ENCODE results near the gene MRAP. TPM values are rescaled to one million over a fixed set of nuclear protein-coding genes. Genes with fewer than 3 reads are reported as not detected.

The MRAP gene
- total RNA-seq, 3 donors from 2014 or later (not counting 1 experiment from before 2014, with no cell fraction given), result not detected

DNA sequence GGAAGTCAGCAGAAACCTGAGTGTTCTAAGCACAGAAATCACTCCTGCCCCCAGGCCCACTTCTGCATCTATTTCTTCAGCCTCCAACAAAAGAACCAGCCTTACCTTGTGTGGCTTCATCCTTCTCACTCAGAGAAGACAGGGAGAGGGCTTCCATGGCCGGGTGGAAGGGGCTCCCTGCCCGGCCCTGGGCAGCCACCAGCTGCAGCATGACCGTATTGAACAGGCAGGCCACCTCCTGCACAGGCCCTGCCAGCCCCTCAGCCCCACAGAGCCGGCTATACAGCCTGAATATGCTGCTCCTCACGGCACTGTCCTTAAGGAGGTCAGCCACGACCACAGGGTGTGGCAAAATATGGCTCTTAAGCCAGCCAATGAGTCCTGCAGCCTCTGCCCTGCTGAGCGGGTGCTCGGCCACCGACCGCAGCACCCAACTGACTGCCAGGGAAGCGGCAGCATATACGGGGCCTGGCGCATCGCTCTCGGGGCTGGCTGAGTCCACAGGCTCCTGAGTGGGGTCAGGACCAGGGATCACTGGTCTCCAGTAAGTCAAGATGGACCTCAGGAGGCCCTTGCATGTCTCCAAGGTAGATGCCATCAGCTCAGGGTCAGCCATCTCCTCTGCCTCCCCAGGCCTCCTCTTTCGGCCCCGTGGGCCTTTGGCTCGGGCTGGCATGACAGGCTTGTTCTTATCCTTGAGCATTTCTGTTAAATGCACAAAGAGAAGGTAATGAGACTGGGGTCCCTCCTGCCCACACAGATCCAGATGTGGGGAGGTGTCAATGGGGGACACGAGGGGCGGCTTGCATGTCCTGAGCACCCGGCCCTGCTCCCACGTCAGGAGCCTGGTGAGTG is 17.9 kb downstream of the MRAP start:
- intact Hi-C loops (cut with micrococcal nuclease), result no loop called here
- DNase-seq, result no peak
- peaks cover 9% of the 10 kb centered on the region for H3K36me3 Mint-ChIP-seq

DNA sequence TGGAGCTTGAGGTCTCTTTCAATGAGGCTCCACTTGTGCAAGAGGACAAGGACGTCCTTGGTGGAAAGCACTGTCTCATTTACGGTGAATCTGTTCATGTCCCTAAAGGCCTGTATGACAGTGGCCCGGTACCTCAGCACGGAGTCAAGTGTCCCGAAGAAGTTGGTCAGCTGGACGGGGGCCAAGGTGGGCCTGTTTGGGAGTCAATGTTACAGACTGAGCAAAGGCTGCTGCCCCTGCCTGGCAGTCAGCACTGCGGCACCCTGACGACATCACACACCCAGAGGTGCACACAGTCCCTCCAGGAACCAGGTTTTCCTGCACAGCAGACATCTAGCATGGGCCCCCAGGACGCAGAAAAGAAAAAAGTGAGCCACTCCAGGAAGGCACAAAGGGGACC is 19.1 kb downstream of the MRAP start:
- H3K9me3 Mint-ChIP-seq, result no peaks in the 10 kb centered on the region
- Histone ChIP-seq H3K4me3 (ENCODE audit: low read length) (no peak overlapping the region), H3K36me3 (ENCODE audit: control insufficient read depth, insufficient read depth, low read length) (peaks cover 76% of the 10 kb centered on the region), H3K4me1 (ENCODE audit: control insufficient read depth, insufficient read depth, low read length) (no peaks in the 10 kb centered on the region), H3K27me3 (ENCODE audit: control insufficient read depth, insufficient read depth, low read length) (no peaks in the 10 kb centered on the region), H3K27ac (ENCODE audit: low read length) (no peak overlapping the region), H3K9me3 (ENCODE audit: control insufficient read depth, insufficient read depth, low read length) (no peaks in the 10 kb centered on the region)
- peaks cover 9% of the 10 kb centered on the region for H3K36me3 Mint-ChIP-seq
- no peak overlapping the region for H3K27ac Mint-ChIP-seq
- ATAC-seq (no peak), DNase-seq (no peak)
- H3K27me3 Mint-ChIP-seq (ENCODE audit: low read depth in 2 of 2), result no peaks in the 10 kb centered on the region
- no peaks in the 10 kb centered on the region for H3K4me1 Mint-ChIP-seq
- no peak overlapping the region for H3K4me3 Mint-ChIP-seq
- 92% methylated on average over 9 of the region's 9 CpGs for WGBS (ENCODE audit: insufficient coverage)
- no peak for TF ChIP-seq CTCF (IDR thresholded peaks at IDR 0.05)
- intact Hi-C loops (cut with micrococcal nuclease), result no loop called here

More for the DNA sequence above, 17.9 kb downstream of the MRAP start:
- Mint-ChIP-seq H3K4me3 (no peak overlapping the region), H3K4me1 (no peaks in the 10 kb centered on the region), H3K9me3 (no peaks in the 10 kb centered on the region), H3K27me3 (ENCODE audit: low read depth in 2 of 2) (no peaks in the 10 kb centered on the region), H3K27ac (no peak overlapping the region)
- H3K4me3 ChIP-seq (ENCODE audit: low read length), result no peak overlapping the region
- H3K36me3 ChIP-seq (ENCODE audit: control insufficient read depth, insufficient read depth, low read length), result peaks cover 67% of the 10 kb centered on the region
- H3K27me3 ChIP-seq (ENCODE audit: control insufficient read depth, insufficient read depth, low read length), result no peaks in the 10 kb centered on the region
- whole genome bisulfite sequencing (ENCODE audit: insufficient coverage), result 95% methylated on average over 22 of the region's 22 CpGs
- no peaks in the 10 kb centered on the region for H3K9me3 ChIP-seq (ENCODE audit: control insufficient read depth, insufficient read depth, low read length)
- TF ChIP-seq CTCF (IDR thresholded peaks at IDR 0.05), result no peak
- no peak overlapping the region for H3K27ac ChIP-seq (ENCODE audit: low read length)
- no peak for ATAC-seq
- no peaks in the 10 kb centered on the region for H3K4me1 ChIP-seq (ENCODE audit: control insufficient read depth, insufficient read depth, low read length)

DNA sequence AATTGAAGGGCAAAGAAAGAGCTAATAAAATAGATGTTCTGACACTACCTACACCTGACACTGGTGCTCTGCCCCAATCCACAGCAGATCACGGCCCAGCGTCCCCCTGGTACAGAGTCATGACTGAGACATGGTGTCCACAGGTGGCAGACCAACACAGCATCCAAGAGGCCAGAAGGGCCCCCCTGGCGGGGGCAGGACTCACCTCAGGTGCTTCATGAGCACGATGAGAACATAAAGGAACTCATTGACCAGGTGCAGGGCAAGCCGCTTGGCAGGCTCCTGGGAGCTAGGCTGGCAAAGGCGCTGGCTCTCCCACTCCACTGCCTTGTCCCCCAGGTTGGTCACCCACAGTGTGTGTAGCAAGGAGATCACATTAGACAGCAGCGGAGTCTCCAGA is 20.4 kb downstream of the MRAP start:
- 97% methylated on average over 7 of the region's 7 CpGs for WGBS (ENCODE audit: insufficient coverage)
- no peak for TF ChIP-seq CTCF (IDR thresholded peaks at IDR 0.05)
- intact Hi-C loops (cut with micrococcal nuclease), result no loop called here

More for the DNA sequence above, 20.4 kb downstream of the MRAP start:
- no peaks in the 10 kb centered on the region for H3K27me3 ChIP-seq (ENCODE audit: control insufficient read depth, insufficient read depth, low read length)
- H3K4me1 ChIP-seq (ENCODE audit: control insufficient read depth, insufficient read depth, low read length), result no peaks in the 10 kb centered on the region
- peaks cover 15% of the 10 kb centered on the region for H3K36me3 Mint-ChIP-seq
- H3K9me3 Mint-ChIP-seq, result no peaks in the 10 kb centered on the region
- no peak for ATAC-seq
- no peak for DNase-seq
- no peaks in the 10 kb centered on the region for H3K27me3 Mint-ChIP-seq (ENCODE audit: low read depth in 2 of 2)
- H3K4me3 ChIP-seq (ENCODE audit: low read length), result no peak overlapping the region
- no peaks in the 10 kb centered on the region for H3K4me1 Mint-ChIP-seq
- H3K9me3 ChIP-seq (ENCODE audit: control insufficient read depth, insufficient read depth, low read length), result no peaks in the 10 kb centered on the region
- H3K4me3 Mint-ChIP-seq, result no peak overlapping the region
- peaks cover 85% of the 10 kb centered on the region for H3K36me3 ChIP-seq (ENCODE audit: control insufficient read depth, insufficient read depth, low read length)
- no peak overlapping the region for H3K27ac Mint-ChIP-seq
- H3K27ac ChIP-seq (ENCODE audit: low read length), result no peak overlapping the region
